Thymus (tissue), 11 donors: ENCODE measurements around the gene POT1. TPM values are rescaled to one million over a fixed set of nuclear protein-coding genes. Genes with fewer than 3 reads are reported as not detected.

ENCODE experiments used
- DNase-seq, 9 donors: peaks; one replicate each; pipeline ENCODE4 v3.0.0-alpha.2; 2013; ENCODE audit warnings: low spot score in 9 of 9, low read depth in 6 of 9, missing footprints in 1 of 9
- H3K27ac ChIP-seq, 2 donors: one replicate each; pipeline ENCODE4 v1.5.1; 2013; ENCODE audit warnings: control low read depth in 1 of 2, low read depth in 1 of 2, low read length in 1 of 2, mild to moderate bottlenecking in 1 of 2, moderate library complexity in 1 of 2
- H3K27me3 ChIP-seq, 2 donors: one replicate each; pipeline ENCODE4 v1.5.1; 2013; ENCODE audit warnings: low read length in 1 of 2; ENCODE audit not compliant: control insufficient read depth in 2 of 2, insufficient read depth in 1 of 2
- H3K36me3 ChIP-seq, 2 donors: one replicate each; pipeline ENCODE4 v1.5.1; 2013; ENCODE audit warnings: low read length in 1 of 2, mild to moderate bottlenecking in 1 of 2, moderate library complexity in 1 of 2; ENCODE audit not compliant: control insufficient read depth in 2 of 2, insufficient read depth in 2 of 2
- H3K4me1 ChIP-seq, 2 donors: one replicate each; pipeline ENCODE4 v1.5.1; 2013; ENCODE audit warnings: low read length in 2 of 2; ENCODE audit not compliant: control insufficient read depth in 2 of 2, insufficient read depth in 2 of 2
- H3K4me3 ChIP-seq, 2 donors: one replicate each; pipeline ENCODE4 v1.5.1; 2013; ENCODE audit warnings: low read length in 2 of 2, control low read depth in 1 of 2, mild to moderate bottlenecking in 1 of 2
- H3K9me3 ChIP-seq, 2 donors: one replicate each; pipeline ENCODE4 v1.5.1; 2013; ENCODE audit warnings: low read length in 1 of 2, mild to moderate bottlenecking in 1 of 2; ENCODE audit not compliant: control insufficient read depth in 2 of 2, insufficient read depth in 1 of 2
- WGBS: extraction: QIAGEN DNeasy Blood & Tissue Kit; methylation state at CpG from one replicate; pipeline ENCODE4 v1.1.7; 2013; 5-methylcytosine and 5-hydroxymethylcytosine counted together
- polyA plus RNA-seq: library from polyadenylated mRNA; stranded (reverse); fragments of 200-250 nt; gene quantifications from one replicate; pipeline ENCODE4 v1.2.3, GENCODE V29; 2013
- total RNA-seq: library from RNA; stranded (reverse); fragments of 120-200 nt; gene quantifications from one replicate; pipeline ENCODE4 v1.2.4, GENCODE V29; 2013
- donor health status: healthy.

POT1 gene
- total and polyA plus RNA-seq, 2 donors = 18.0 to 38.5 TPM

DNA sequence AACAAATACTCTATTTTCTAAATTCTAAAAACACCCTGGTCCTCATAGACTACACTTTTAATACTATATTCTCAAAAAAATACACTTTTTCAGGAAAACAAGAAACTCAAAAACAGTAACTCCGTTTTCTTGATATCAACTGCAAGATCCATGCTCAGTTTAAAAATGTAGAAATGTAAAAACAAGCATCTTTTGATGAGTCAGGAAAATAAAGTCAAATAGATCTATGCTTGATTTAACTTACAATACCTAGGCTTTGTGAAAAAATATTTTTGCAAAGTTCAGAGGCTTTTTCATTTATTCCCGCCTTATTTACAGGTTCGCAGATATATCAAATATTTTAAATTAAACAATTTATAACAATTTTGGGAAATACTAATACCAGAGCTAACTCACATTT, 33.6 kb downstream of the POT1 start:
- WGBS = 97% methylated on average over 3 of the region's 3 CpGs
- Histone ChIP-seq H3K4me3 (no peak overlapping the region), H3K9me3 (peaks cover under 1 to 4% of the 10 kb centered on the region in 2 donors), H3K27ac (no peak overlapping the region), H3K36me3 (peaks cover 5 to 6% of the 10 kb centered on the region in 2 donors), H3K4me1 (no peaks in the 10 kb centered on the region), H3K27me3 (no peaks in the 10 kb centered on the region)
- no peak for DNase-seq

- WGBS = 99% methylated on average over 1 of the region's 1 CpG
- Histone ChIP-seq H3K9me3 (no peaks in the 10 kb centered on the region), H3K36me3 (peaks cover 0 to 6% of the 10 kb centered on the region in 2 donors), H3K4me3 (no peak overlapping the region), H3K4me1 (no peaks in the 10 kb centered on the region), H3K27ac (no peak overlapping the region), H3K27me3 (no peaks in the 10 kb centered on the region)
- DNase-seq = no peak
Observed at GRCh38 chr7:124893140-124893827, 36.3 kb downstream of the POT1 start.

- Histone ChIP-seq H3K4me3 (no peak overlapping the region), H3K27me3 (no peaks in the 10 kb centered on the region), H3K9me3 (no peaks in the 10 kb centered on the region), H3K36me3 (peaks cover 0 to 4% of the 10 kb centered on the region in 2 donors), H3K27ac (no peak overlapping the region), H3K4me1 (no peaks in the 10 kb centered on the region)
- 95% methylated on average over 3 of the region's 3 CpGs for WGBS
- no peak for DNase-seq
Observed at GRCh38 chr7:124887247-124887646, 42.4 kb downstream of the POT1 start.

DNA sequence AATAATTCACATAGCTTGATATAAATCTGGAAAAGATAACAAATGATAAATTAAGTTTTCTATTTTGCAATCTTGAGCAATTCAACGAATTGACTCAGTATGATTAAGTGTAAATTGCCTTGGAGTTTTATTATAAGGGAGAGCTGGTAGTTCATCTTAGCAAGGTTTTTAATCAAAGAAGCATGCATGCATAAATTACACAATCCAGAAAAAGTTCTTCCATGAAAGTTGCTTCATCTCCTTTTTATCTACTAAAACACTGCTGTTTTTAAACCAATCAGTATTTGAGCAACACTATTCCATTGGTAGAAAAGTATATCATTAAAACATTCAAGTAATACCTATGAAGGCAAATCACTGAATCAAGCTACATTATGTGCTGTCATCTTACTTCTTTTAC, 47.6 kb downstream of the POT1 start:
- no peak overlapping the region for H3K4me3 ChIP-seq
- H3K27me3 ChIP-seq = no peaks in the 10 kb centered on the region
- no peak overlapping the region for H3K27ac ChIP-seq
- no peak for DNase-seq
- WGBS = 91% methylated on average over 1 of the region's 1 CpG
- H3K9me3 ChIP-seq = no peaks in the 10 kb centered on the region
- no peaks in the 10 kb centered on the region for H3K36me3 ChIP-seq
- H3K4me1 ChIP-seq = no peaks in the 10 kb centered on the region

GRCh38 chr7:124879771-124880170, 49.9 kb downstream of the POT1 start:
- Histone ChIP-seq H3K36me3 (no peaks in the 10 kb centered on the region), H3K4me1 (no peaks in the 10 kb centered on the region), H3K4me3 (no peak overlapping the region), H3K9me3 (no peaks in the 10 kb centered on the region), H3K27ac (no peak overlapping the region), H3K27me3 (no peaks in the 10 kb centered on the region)
- DNase-seq = no peak
- WGBS = 99% methylated on average over 1 of the region's 1 CpG

- Histone ChIP-seq H3K4me1 (no peaks in the 10 kb centered on the region), H3K9me3 (no peaks in the 10 kb centered on the region), H3K27ac (no peak overlapping the region), H3K36me3 (no peaks in the 10 kb centered on the region), H3K27me3 (no peaks in the 10 kb centered on the region), H3K4me3 (no peak overlapping the region)
- DNase-seq = no peak
- WGBS = 95% methylated on average over 2 of the region's 2 CpGs
Observed at GRCh38 chr7:124879103-124879502, 50.5 kb downstream of the POT1 start.

- no peak overlapping the region for H3K4me3 ChIP-seq
- H3K36me3 ChIP-seq = no peaks in the 10 kb centered on the region
- WGBS = 97% methylated on average over 3 of the region's 3 CpGs
- H3K9me3 ChIP-seq = no peaks in the 10 kb centered on the region
- H3K27ac ChIP-seq = no peak overlapping the region
- H3K4me1 ChIP-seq = no peaks in the 10 kb centered on the region
- no peaks in the 10 kb centered on the region for H3K27me3 ChIP-seq
- no peak for DNase-seq
Observed at GRCh38 chr7:124874644-124875163, 54.9 kb downstream of the POT1 start.

- Histone ChIP-seq H3K27me3 (no peaks in the 10 kb centered on the region), H3K27ac (no peak overlapping the region), H3K36me3 (peaks cover 7 to 8% of the 10 kb centered on the region in 2 donors), H3K4me1 (no peaks in the 10 kb centered on the region), H3K9me3 (peaks cover 0 to 4% of the 10 kb centered on the region in 2 donors), H3K4me3 (no peak overlapping the region)
- WGBS = 98% methylated on average over 5 of the region's 5 CpGs
- DNase-seq = no peak
Observed at GRCh38 chr7:124857672-124858235, 71.9 kb downstream of the POT1 start.

DNA sequence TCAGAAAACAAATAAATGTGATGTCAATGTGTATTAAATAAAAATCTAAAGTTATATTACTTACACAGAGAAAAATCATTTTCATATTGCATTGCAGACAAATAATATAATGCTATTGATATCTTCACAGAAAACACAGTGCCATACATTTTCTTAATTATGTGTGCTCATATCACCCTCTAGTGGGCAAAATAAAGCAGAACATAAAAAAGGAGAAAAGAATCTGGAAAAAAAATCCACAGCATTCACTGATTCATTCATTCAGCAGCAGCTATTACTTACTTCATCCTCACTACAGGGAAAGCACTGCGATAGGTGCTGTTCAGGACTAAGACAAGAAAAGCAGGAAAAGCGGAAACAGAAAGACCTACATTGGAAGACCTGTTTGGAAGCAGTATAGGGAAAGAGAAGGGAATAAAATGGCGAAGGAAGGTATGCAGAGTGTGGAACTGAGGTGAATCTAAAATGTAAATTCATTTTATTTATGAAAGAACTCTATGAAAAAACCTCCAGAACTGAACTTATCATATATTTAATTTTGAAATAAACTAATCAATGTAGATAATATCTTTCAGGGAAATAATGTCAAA, 73.2 kb downstream of the POT1 start:
- Histone ChIP-seq H3K27ac (no peak overlapping the region), H3K4me3 (no peak overlapping the region), H3K4me1 (no peaks in the 10 kb centered on the region), H3K27me3 (no peaks in the 10 kb centered on the region), H3K36me3 (peaks cover 7 to 8% of the 10 kb centered on the region in 2 donors), H3K9me3 (peaks cover 0 to 4% of the 10 kb centered on the region in 2 donors)
- WGBS = 96% methylated on average over 3 of the region's 3 CpGs
- peak in 5 of 9 donors; percentile 3 to 44 (median 13) for DNase-seq
